ENCODE measurements around the gene ZNF536.

DNA sequence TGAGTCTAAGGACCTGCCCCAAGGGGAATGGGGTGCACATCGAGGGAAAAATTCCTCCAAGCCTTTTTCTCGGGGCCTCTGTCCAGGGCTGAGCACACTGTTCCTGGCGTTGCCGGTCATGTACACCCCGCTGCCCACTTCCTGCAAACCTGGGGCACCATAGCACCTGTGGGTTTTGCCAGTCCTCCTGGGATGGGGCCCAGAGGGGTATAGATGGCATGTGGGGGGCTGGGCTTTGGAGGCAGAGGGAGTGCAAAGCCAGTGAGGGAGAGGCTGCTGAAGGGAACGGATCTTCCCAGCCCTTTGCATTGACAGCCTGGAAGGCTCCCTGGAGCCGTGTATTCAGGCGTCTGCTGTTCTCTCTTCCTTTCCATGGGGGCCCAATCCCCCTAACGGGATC lies 187.3 kb downstream of the ZNF536 start:
- TF ChIP-seq, protein P1, sequence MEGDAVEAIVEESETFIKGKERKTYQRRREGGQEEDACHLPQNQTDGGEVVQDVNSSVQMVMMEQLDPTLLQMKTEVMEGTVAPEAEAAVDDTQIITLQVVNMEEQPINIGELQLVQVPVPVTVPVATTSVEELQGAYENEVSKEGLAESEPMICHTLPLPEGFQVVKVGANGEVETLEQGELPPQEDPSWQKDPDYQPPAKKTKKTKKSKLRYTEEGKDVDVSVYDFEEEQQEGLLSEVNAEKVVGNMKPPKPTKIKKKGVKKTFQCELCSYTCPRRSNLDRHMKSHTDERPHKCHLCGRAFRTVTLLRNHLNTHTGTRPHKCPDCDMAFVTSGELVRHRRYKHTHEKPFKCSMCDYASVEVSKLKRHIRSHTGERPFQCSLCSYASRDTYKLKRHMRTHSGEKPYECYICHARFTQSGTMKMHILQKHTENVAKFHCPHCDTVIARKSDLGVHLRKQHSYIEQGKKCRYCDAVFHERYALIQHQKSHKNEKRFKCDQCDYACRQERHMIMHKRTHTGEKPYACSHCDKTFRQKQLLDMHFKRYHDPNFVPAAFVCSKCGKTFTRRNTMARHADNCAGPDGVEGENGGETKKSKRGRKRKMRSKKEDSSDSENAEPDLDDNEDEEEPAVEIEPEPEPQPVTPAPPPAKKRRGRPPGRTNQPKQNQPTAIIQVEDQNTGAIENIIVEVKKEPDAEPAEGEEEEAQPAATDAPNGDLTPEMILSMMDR (IDR thresholded peaks at IDR 0.05 in 2 of 3, conservative IDR thresholded peaks at IDR 0.05 in 1 of 3; ENCODE audit: insufficient read depth in 2 of 3, low read depth in 1 of 3, low read length in 3 of 3), result no peak
- TF ChIP-seq NFE2 (IDR thresholded peaks at IDR 0.05; ENCODE audit: low read depth), result no peak
- TF ChIP-seq MXI1 (IDR thresholded peaks at IDR 0.05; ENCODE audit: low read depth, low read length), result no peak
- no peak for TF ChIP-seq CEBPB (tag; IDR thresholded peaks at IDR 0.05)
- TF ChIP-seq RBBP5 (IDR thresholded peaks at IDR 0.05; ENCODE audit: borderline replicate concordance, insufficient read depth, low read length, poor library complexity, severe bottlenecking), result no peak
- TF ChIP-seq SRSF9 (IDR thresholded peaks at IDR 0.05; ENCODE audit: borderline replicate concordance, low read depth, low read length), result no peak
- TF ChIP-seq YY1 (IDR thresholded peaks at IDR 0.05; ENCODE audit: borderline replicate concordance in 1 of 3, control insufficient read depth in 1 of 3, extremely low read depth in 1 of 3, insufficient read depth in 3 of 3, insufficient read length in 1 of 3, insufficient replicate concordance in 2 of 3, low read depth in 1 of 3, low read length in 2 of 3), result no peak
- TF ChIP-seq ELF4 (CRISPR knock-in tag; IDR thresholded peaks at IDR 0.05), result no peak
- no peak for TF ChIP-seq SMC3 (conservative IDR thresholded peaks at IDR 0.05; ENCODE audit: insufficient read depth, low read depth, low read length)
- TF ChIP-seq ZNF253 (CRISPR knock-in tag; conservative IDR thresholded peaks at IDR 0.05), result no peak
- TF ChIP-seq POLR2A (conservative IDR thresholded peaks at IDR 0.05), result no peak
- no peak for TF ChIP-seq MBD2 (IDR thresholded peaks at IDR 0.05; ENCODE audit: borderline replicate concordance, low read depth)
